A204.1 (cell line): Measurements from ENCODE around the gene MMAA.
"Not testable (repeated sequence)": the region's sequence is repeated elsewhere in the genome, so short reads cannot be mapped to it uniquely, and the experiment has no call there.

Source experiments
- FAIRE-seq: peaks from 2 replicates; lab custom pipeline; 2012; peaks lifted over from hg19 to GRCh38; lab: Jason Lieb, UNC

Gene MMAA

DNA sequence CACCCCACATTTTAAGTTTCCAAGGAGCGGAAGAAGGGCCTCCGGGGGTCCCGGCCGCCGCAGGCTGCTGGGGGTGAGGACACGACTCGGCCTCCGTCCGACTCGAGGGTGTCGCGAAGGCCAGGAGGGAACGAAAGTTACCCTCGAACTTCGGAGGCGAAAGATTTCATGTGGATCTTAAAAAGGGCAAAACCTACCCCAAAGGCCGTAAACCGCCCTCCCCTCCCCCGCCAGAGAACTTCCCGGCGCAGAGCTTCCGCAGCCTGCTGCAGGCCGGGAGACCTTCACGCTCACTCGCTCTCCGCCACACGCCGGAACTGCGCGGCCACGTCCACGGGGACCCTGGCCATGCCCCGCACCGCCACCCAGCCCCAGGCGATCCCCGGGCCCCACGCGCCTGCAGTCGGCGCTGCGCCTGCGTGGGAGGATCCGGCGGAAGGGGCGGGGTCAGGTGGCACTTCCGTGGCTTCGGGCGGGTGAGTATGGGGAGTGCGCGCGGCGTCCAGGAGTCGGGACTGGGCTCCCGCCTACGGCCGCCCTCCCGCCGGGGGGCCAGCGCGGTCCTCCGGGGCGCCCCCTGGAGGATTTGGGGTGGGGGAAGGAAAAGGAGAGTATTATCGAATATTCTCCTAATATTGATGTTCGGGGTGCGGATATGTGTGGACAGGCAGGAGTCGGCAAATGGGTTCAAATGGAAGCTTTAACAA, at the start of gene MMAA:
Gene MMAA, plus strand, starts transcription at position 454 of the 707 bp plus-strand sequence. CDS start 19,755 bp downstream, outside the sequence.
- no peak for FAIRE-seq

DNA sequence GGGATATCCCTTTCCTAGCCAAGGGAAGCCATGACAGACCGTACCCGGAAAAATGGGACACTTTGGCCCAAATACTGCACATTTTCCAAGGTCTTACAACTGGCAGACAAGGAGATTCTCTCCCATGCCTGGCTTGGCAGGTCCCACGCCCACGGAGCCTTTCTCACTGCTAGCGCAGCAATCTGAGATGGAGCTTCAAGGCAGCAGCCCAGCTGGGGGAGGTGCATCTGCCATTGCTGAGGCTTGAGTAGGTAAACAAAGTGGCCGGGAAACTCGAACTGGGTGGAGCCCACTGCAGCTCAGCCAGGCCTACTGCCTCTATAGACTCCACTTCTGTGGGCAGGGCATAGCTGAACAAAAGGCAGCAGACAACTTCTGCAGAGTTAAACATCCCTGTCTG, 44.6 kb upstream of the MMAA start:
- not testable (repeated sequence) for FAIRE-seq

DNA sequence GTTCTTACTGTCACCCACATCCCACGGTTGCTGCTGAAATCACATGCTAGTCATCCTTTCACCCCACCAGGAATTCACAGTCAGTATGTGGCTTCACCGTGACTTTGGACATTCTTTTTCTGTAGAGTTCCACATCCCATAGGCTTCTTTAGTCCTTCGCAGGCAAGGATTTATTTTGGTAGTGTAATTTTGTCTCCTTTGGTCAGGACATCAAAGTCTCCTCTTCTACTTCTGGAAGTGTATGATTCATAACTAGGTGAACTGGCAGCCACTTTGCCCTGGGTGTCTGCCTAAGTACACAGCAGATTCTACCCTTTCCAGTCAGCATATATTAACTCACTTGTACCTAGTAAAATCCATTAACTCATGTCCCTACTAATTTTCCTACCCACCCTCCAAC, 38.3 kb upstream of the MMAA start:
- FAIRE-seq = no peak

DNA sequence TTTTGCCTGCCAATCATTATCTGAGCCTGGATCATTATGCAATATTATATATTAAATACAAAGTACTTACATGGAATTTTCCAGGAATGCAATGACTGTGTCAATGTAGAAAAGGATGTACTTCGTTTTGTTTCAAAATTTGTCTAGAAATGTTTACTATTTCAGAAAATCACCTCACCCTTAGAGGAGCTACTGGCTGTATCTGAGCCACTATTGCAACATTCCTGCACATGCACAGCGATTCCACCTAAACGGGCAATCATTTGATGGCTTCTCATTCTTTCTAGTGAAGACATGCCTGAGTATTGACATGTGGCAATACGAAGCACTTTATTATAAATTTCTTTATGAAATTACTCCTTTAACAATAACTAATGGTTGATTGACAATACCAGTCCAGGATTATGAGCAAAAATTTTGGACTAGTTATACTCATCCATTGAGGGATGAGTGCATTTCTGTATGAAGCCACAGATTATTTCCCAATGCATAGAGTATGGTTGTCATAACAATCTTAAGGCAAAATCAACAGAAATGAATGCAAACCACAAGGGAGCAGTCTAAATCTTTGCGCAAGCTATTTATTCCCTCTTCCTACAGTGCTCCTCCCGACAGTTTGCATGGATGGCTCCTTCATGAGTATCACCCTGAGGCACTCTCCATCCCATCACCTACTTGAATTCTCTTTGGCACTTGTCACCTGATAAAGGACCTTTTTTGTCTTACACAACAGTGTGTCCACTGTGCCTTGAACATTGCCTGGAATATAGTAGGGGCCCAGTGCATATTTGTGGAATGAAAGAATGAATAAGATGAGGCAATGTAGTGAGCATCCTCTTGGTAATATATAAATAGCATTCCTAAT, 35.8 kb upstream of the MMAA start:
- no peak for FAIRE-seq

DNA sequence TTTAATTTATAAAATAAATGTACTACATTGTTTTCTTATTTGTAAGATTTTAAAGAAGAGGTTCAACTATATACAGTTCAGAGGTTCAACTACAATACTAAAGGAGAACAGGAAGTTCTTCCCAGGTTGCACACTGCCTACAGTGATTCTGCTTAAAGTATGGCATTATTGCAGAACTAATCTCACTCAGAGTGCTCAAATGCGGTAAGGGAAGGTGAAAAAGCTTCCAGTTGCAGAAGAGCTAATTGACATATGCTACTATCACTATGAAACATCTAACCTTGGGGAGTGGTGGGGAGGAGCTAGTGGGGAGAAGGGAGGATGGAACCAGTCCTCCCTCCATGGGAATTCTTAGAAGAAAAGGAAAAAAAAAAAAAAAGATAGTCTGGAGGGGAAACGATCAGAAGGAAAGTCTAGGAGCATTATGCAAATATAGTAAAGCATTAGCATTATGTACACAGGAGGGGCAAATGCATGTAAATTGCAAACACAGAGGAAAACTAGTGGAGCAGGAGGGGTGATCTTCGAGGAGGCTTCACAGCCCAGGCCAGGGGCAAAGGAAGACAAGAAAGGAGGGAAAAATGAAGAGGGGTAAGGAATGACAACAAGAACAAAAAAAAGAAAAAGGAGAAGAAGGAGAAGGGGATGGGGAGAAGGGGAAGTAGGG, 32.0 kb upstream of the MMAA start:
- no peak for FAIRE-seq

DNA sequence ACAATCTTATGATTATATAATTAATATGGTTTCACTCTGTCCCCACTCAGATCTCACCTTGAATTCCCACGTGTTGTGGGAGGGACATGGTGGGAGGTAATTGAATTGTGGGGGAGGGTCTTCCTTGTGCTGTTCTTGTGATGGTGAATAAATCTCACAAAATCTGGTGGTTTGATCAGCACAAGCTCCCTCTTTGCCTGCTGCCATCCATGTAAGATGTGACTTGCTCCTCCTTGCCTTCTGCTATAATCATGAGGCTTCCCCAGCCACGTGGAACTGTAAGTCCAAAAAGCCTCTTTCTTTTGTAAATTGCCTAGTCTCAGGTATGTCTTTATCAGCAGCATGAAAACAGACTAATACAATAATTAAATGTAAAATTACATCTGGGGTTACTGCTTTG, 29.8 kb upstream of the MMAA start:
- FAIRE-seq = not testable (repeated sequence)

DNA sequence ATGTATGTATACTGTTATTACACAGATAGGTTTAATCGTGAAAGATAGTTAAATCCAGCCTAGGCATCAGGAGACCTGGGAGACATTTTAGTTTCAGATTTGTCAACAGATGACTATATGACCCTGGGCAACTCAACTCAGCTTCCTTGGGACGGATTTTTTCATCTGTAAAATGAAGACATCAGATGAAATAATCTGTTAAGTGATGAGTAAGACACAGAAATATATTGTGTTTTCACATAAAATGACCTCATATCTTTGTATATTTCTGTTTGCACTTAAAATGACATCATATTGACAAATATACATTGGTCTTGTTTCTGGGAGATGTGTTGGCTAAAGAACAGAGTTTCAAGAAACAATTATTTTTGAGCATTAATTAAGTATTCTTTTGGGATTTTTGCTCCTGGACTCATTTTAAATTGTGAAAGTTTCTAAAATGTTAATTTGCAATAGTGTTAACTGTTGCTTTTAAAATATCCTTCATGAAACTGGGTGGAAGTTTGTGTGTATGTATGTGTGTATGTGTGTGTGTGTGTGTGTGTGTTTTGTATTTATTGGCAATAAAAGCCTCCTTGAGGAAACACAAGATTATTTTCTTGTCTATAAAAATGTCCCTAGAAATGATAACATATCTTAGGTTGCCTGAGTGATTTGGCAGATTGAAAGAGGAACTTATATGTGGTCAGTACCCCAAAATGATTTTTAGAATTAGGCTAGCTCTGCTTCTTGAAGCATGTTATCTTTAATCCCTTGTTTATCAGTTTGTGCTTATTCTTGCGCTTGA, 29.1 kb upstream of the MMAA start:
- FAIRE-seq = no peak

DNA sequence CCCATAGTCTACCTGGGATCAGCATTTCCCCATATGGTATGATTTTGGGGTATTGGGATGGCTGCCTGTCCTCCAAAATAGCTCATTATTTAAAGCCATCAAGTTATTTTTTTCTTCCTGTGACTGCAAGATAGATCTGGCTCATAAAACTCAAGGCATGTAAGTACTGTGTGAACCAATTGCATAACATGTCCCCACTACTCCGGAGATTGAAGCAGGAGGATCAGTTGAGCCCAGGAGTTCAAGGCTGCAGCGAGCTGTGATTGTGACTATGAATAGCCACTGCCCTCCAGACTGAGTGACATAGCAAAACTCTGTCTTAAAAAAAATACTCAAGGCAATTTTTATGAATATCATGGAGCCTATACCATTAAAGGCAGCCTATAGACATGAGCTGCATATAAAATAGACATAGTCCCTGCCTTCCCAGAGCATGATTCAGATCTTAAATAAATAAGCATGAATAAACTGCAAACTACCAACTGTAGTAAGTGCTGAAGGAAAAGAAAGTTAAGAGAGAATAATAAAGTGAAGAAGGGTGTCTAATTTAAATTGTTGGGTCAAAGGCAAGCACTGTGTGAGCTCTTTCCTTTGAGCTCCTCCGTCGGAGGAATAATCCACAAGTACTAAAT, 16.9 kb upstream of the MMAA start:
- no peak for FAIRE-seq

DNA sequence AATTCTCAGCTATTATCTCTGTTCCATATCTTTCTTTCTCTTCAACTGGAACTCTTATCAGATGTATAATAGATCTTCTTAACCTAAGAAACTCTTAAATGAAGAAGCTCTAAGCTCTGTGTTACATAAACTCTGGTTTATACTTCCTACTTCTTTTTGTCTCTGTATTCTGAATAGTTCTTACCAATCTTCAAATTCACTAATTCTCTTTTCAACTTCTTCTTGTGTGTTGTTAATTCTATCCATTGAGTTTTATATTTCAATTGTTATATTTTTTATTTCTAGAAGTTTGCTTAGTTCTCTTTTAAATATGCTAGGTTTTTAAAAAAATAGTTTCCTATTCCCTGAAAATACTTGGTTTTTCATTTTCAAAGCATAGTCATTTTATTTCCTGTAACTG, 13.2 kb upstream of the MMAA start:
- FAIRE-seq = peak; percentile 39

DNA sequence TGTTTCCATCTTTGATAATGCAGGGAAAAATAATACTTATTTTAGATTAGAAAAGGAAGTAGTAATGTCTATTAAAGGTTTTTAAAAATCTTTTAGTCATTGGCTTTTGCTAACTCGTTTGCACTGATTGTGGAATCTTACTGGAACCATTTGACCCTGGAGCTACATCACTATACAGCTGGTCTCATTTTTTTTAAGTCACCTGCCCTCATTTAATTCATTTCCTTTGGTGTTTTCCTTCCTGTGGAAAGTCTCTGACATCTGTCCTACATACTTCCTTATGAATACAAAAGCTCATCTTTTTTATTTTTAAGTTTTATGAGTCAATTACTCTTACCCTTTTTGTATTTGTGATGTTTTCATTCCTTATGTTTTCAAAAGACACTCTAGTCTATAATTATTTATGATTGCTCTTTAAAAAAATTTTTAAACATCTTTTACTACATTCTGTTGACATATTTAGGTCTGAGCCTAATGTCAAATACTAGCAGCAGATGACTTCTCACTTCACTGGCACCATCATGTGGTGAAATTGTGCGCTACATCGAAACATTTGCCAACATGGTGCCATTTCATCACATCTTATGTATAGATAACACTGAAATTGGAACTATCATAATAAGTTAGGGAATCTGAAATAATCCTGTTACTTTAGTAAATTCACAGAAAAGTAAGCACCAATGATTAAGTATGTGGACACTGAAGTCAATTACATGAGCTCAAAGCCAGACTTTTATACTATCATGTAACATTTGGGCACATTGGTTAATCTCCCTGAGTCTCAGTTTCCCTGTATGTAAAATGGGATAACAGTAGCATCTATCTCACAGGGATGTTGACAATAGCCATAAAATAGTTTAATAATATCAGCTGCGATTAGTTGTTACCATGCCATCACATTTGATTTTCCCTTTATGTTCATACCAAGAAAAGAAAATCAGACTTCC, 9.4 kb upstream of the MMAA start:
- peak; percentile 98 for FAIRE-seq

DNA sequence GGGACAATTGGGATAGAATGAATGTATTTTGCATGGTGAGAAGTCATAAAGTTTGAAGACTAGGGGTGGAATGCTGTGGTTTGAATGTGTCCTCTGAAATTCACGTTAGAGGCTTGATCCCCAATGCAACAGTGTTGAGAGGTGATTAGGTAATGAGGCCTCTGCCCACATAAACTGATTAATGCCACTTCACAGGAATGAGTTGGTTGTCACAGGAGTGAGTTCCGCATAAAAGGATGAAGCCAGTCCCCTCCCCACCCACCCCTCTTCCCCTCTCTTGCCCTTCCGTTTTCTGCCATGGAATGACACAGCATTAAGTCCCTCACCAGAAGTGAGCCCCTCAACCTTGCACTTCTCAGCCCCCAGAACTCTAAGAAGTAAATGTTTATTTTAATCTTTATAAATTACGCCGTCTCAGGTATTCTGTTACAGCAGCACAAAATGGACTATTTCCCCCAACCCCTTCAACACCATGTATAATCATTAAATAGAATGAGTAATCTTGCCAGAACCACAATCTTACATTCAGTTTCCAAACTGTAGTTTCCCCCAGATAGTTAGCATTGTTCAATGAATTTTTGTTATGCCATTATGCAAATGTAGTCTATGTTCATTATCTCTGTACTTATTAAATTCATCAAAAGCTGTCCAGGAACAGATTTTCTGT, 5.5 kb upstream of the MMAA start:
- no peak for FAIRE-seq

DNA sequence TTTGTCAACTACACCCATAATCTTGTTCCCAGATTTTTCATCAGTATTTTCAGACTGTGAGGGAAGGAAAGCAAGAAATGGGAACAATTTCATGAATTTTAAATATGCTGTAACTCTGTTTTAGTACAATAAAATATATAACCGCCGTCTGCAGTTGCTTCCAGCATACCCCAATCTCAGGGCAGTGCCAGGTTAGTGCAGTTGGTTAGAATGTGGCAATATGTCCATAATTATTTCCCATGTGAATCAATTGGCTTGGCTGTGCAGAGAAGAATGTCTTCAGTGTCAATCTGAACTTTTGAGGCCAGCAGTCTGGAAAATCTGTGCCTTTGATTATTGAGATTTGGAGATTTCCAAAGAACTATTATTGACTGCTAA, 5.0 kb upstream of the MMAA start:
- no peak for FAIRE-seq

DNA sequence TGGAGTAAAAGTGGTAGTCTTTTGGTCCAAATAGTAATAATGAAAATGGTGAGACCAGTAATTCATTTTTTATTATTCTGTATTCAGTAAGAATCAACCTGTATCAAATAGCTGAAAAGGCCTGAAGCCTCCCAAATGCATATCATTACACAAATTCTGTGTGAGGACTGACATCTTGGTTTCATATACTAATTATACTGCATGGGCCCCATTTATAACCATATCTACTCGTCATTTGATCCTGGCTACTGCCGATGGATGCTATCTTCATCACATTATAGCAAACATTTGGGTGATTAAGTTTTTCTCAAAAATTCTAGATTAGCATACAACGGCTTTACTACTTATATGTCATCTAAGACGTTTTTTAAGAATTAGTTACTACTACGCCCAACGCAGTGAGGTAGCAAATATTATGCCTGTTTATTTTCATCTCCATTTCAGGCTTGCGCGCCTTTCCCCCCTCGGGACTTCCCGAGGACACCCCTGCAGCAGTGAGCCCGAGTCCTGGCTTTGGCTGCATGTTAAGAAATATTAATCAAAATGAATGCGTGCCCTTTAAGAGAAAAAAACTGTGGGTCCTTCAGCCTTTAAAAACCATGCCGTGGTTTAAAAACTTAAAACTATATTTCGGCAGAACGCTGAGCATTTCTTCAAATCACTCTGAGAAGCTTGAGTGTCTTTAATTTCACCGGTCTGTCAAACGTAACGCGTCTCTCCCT, 814 bp upstream of the MMAA start:
- no peak for FAIRE-seq

DNA sequence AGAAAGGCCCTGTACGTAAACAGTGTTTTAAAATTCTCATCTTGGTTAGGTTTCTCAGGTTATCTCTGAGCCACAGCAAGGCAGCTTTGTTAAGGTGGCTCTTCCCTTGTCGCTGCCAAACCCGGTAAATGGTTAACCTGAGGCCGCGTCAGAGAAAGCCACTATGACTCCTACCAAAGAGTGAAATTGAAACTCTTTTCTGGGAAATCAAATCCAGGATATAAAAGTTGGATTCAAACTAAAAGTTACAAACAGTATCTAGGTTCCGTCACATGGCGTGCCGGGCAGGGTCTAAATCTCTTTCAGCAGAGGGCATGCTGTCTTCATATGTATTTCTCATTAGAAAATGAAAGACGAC, 433 bp downstream of the MMAA start:
- peak; percentile 49 for FAIRE-seq

DNA sequence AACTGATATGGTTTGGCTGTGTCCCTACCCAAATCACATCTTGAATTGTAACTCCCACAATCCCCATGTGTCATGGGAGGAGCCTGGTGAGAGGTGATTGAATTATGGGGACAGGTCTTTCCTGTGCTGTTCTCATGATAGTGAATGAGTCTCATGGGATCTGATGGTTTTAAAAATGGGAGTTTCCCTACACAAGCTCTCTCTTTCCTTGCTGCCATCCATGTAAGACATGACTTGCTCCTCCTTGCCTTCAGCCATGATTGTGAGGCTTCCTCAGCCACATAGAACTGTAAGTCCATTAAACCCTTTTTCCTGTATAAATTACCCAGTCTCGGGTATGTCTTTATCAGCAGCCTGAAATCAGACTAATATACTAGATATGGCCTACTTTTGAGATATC, 2.9 kb downstream of the MMAA start:
- FAIRE-seq = not testable (repeated sequence)

DNA sequence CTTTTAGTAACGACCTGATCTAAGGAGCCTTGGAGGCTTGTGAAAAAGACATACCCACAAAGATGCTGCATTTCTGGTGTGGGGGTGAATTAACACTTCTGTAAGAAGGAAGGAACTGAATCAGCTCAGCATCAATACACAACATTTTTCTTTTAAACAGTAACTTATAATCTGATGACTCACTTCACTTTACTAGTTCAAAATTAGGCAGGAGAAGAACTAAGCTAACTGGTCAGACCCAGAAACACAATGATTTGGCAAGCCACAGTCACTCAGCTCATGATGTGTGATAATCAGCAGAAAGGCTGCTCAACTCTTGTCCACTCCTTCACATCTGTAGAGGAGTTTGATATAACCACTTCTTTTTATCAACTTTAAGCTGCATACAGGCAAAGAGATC, 4.6 kb downstream of the MMAA start:
- no peak for FAIRE-seq

DNA sequence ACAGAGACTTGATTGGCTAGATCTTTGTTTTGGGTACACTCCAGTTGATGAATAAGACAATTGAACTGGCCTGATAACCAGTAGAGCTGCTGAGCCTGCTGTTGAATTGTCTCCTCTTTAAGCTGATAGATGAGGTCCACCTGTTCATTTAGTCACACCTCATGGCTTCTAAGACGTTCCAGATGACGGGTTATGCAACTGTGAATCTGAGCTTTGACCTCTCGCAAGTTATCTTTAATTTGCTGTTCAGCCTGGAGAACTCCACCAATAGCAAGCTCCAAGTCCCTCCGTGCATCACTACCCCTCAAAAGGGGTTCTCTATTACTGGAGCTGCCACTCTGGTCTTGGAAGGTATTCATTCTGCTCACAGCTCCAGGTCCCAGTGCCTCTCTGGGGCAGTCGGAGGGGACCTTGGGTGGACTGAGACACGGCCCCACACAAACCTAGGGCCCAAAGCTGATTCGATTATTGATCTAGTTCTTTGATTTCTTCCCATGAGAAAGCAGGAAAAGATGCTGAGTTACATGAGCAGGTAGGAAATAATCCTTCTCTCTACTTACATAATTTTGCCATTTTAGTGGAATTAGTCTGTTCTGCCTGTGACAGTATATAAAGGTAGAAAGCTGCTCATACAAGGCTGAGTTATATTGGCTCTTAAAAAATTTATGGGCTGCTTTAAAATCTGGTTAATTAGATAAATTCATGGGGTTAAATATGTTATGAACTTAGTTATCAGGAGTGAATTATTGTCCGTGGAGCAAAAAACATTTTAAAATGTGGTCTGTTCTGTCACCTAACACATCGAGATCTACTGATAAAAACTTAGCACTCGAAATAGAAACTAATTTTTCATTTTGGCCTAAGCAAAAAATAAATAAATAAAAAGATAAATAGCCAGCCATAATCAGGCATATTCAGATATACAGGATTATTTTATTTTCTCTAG, 6.8 kb downstream of the MMAA start:
- no peak for FAIRE-seq

DNA sequence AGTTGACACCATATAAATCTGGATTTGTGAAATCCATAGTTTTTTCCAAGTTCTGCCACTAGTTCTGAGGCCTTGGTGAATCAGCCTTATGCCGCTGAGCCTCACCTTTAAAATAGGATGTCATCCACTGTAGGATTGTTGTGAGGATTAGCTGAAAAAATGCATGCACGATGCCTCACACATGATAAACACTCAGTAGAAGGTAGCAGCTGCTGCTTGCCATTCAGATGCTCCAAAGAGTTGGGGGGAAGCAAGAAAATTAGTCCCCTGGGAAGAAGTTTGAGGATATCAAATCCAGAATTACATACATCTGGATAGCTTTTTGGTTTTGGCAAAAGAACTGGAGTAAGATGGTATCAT, 7.4 kb downstream of the MMAA start:
- FAIRE-seq = no peak

DNA sequence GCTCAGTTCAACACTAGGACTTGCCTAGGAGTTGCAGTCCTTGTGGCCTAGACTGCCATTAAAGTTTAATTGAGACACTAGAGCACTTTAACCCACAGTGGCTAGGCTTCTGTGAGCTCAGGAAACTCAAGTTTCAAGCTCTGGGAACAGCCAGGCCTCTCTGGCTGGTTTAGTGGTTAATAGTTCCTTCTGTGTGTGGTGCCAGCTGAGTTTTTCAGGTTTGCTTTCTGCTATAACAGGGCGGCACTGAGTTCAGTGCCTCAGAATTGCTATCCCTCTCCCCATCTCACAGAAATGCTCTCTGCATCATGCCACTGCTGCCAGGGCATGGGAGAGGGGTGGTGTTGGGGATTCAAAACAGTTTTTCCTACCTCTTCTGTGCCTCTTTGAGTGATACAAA, 15.9 kb downstream of the MMAA start:
- FAIRE-seq = no peak
